Testis (tissue), 2 donors: Measurements from ENCODE around the gene GLDC.

Experiments
- POLR2A ChIP-seq: fragments of 450-650 bp; IDR thresholded peaks from one replicate; pipeline ENCODE4 v1.6.1; 2017; ENCODE audit warnings: antibody characterized with exemption, mild to moderate bottlenecking, moderate library complexity
- TF ChIP-seq, protein P1 (sequence below), 3 experiments: fragments of 450-650 bp in 2 of 3; fragments of 200-600 bp in 1 of 3; sonication (generic) in 1 of 3; IDR thresholded peaks; one replicate each; pipeline ENCODE4 v1.5.1; 2016 to 2019; ENCODE audit warnings: antibody characterized with exemption in 3 of 3, mild to moderate bottlenecking in 2 of 3, moderate library complexity in 1 of 3

DNA sequence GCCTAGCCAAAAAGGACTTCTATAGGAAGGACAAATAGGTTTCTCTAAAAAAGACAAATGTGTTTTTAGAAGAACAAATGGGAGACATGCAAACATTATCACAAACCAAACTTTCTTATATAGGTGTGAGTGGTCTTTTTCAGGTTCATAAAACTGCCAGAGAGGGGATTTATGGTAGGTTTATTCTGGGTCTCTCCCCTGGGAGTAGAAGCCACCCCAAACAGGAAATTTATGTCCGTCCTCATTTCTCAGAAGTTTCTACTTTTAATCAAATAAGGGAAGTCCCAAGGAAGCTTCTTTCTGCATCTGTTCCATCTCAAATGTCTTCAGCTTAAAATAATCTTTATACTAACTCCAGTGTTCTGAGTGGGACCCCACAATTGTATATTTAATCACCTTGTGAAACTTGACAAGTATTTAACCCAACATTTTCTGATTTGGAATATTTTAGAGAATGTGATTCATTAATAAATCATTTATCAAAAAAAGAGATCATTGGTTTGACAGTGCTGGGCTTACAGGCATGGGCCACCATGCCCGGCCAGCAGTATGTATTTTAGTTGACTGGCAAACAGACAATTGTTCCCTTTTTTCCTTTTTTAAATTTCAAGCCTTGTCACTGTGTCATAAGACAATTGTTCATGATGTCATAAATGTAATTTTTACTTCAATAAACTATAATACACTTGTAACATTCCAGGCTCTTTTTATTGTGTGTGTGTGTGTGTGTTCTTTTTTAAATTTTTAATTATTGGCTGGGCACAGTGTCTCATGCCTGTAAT lies 44.6 kb upstream of the GLDC start:
- TF ChIP-seq, protein P1, sequence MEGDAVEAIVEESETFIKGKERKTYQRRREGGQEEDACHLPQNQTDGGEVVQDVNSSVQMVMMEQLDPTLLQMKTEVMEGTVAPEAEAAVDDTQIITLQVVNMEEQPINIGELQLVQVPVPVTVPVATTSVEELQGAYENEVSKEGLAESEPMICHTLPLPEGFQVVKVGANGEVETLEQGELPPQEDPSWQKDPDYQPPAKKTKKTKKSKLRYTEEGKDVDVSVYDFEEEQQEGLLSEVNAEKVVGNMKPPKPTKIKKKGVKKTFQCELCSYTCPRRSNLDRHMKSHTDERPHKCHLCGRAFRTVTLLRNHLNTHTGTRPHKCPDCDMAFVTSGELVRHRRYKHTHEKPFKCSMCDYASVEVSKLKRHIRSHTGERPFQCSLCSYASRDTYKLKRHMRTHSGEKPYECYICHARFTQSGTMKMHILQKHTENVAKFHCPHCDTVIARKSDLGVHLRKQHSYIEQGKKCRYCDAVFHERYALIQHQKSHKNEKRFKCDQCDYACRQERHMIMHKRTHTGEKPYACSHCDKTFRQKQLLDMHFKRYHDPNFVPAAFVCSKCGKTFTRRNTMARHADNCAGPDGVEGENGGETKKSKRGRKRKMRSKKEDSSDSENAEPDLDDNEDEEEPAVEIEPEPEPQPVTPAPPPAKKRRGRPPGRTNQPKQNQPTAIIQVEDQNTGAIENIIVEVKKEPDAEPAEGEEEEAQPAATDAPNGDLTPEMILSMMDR (IDR thresholded peaks at IDR 0.05), result no peak
- TF ChIP-seq POLR2A, result no peak
